T-helper 1 cell (primary cell): Measurements from ENCODE around the gene LY86.

Source experiments
- DNase-seq, 5 donors: peaks; one replicate each; pipeline ENCODE4 v3.0.0-alpha.2; 2012 to 2020

Gene LY86

GRCh38 chr6:6623553-6623952 lies 35.0 kb downstream of the LY86 start:
- DNase-seq: no peak

- no peak for DNase-seq
Observed at GRCh38 chr6:6624269-6624990, 35.9 kb downstream of the LY86 start.

- DNase-seq: no peak
Observed at GRCh38 chr6:6626187-6626586, 37.7 kb downstream of the LY86 start.

GRCh38 chr6:6629402-6629801 lies 40.9 kb downstream of the LY86 start:
- DNase-seq: no peak

GRCh38 chr6:6631053-6631452 lies 42.5 kb downstream of the LY86 start:
- DNase-seq: no peak

GRCh38 chr6:6631534-6632276 lies 43.2 kb downstream of the LY86 start:
- no peak for DNase-seq

- DNase-seq: no peak
Observed at GRCh38 chr6:6633898-6634734, 45.6 kb downstream of the LY86 start.

GRCh38 chr6:6634735-6635075 lies 46.2 kb downstream of the LY86 start:
- DNase-seq: no peak

GRCh38 chr6:6635291-6635690 lies 46.8 kb downstream of the LY86 start:
- no peak for DNase-seq

- no peak for DNase-seq
Observed at GRCh38 chr6:6635869-6636268, 47.3 kb downstream of the LY86 start.

- DNase-seq: no peak
Observed at GRCh38 chr6:6639572-6639971, 51.1 kb downstream of the LY86 start.

- DNase-seq: no peak
Observed at GRCh38 chr6:6640926-6641325, 52.4 kb downstream of the LY86 start.

GRCh38 chr6:6643398-6643797 lies 54.9 kb downstream of the LY86 start:
- peak in 1 of 5 donors; percentile 88 for DNase-seq

GRCh38 chr6:6645261-6645917 lies 56.9 kb downstream of the LY86 start:
- no peak for DNase-seq

- DNase-seq: no peak
Observed at GRCh38 chr6:6646384-6646783, 57.9 kb downstream of the LY86 start.

GRCh38 chr6:6646859-6647258 lies 58.3 kb downstream of the LY86 start:
- DNase-seq: no peak

GRCh38 chr6:6648692-6649343 lies 60.3 kb downstream of the LY86 start:
- DNase-seq: no peak

- peak in 1 of 5 donors; percentile 68 for DNase-seq
Observed at GRCh38 chr6:6649824-6650349, 61.4 kb downstream of the LY86 start.

GRCh38 chr6:6650839-6651238 lies 62.3 kb downstream of the LY86 start:
- no peak for DNase-seq

- no peak for DNase-seq
Observed at GRCh38 chr6:6651335-6651734, 62.8 kb downstream of the LY86 start.

GRCh38 chr6:6652932-6653331 lies 64.4 kb downstream of the LY86 start:
- no peak for DNase-seq
